ENCODE measurements around the gene DAB2. TPM values are rescaled to one million over a fixed set of nuclear protein-coding genes. Genes with fewer than 3 reads are reported as not detected.
A peak's percentile ranks its signal among the peaks of the same experiment; 100 is the strongest.

Gene DAB2
- total RNA-seq, 1 experiment from 2014 or later = 14.1 TPM

DNA sequence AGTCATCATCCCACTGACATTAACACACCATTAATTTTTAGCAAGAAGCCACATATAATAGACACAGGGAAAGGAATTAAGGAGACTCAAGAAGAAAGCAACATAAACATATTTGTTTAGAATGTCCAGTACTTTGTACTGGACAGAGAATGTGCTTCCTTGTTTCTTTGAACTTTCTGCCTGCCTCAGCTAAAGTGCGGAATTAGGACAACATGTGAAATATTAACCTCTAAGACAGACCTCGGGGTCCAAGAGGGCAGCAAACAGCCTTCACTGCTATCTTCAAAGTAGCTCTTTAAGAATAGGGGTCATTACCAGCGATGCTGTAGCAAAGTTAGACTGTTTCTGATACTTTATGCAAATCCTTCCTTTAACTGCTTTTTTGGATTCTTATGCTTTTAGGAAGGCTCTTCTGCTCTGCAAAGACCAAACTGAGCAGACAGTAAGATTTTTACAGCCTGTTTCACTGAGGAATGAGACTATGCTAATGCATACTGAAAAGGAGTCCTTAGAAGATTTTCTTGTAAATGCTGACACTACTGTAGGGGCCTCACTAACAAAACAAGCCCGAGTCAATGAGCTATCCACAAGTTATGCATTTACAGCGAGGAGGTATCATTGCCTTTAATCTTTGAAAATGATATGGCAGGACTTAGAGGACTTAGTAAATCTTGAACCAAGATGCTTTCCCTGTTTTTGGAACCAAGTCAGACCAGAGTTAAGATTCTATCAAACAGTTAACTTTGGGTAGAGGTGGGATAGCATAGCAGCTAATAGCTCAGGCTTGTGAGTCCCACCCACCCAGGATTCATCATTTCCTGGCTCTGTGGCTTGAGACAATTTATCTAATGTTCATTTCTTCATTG, 23.8 kb downstream of the DAB2 start:
- DNase-seq (no peak), ATAC-seq (no peak)
- Histone ChIP-seq H3K9ac (ENCODE audit: low read length) (no peak overlapping the region), H3K27ac (ENCODE audit: low read length) (no peak overlapping the region), H3K9me2 (replicated peaks; ENCODE audit: low read length) (no peaks in the 10 kb centered on the region), H3K4me3 (ENCODE audit: low read length) (no peak overlapping the region), H3F3A (ENCODE audit: low read length, unreplicated experiment) (no peaks in the 10 kb centered on the region), H2AFZ (ENCODE audit: low read length) (no peak overlapping the region), H3K27me3 (ENCODE audit: low read length) (no peaks in the 10 kb centered on the region), H3K79me2 (ENCODE audit: low read length) (peaks cover 13% of the 10 kb centered on the region), H4K20me1 (ENCODE audit: low read length) (no peaks in the 10 kb centered on the region), H3K36me3 (ENCODE audit: low read depth, low read length) (no peaks in the 10 kb centered on the region), H3K4me2 (ENCODE audit: low read length) (no peak overlapping the region), H3K4me1 (ENCODE audit: insufficient read depth, low read length) (peaks cover 22% of the 10 kb centered on the region), H3K9me3 (ENCODE audit: low read length) (no peaks in the 10 kb centered on the region)
- intact Hi-C loops (cut with micrococcal nuclease) = no loop called here
- no peak for TF ChIP-seq EZH2phosphoT487 (IDR thresholded peaks at IDR 0.05; ENCODE audit: borderline replicate concordance, low read length)
- TF ChIP-seq EZH2 (IDR thresholded peaks at IDR 0.05; ENCODE audit: low read length, unreplicated experiment) = no peak
- TF ChIP-seq CTCF (conservative IDR thresholded peaks at IDR 0.05; ENCODE audit: low read depth, low read length) = no peak
- CTCF ChIA-PET = interaction anchor here (0.5 to 0.7 kb wide), 2 partner anchors 396 to 932 kb away, joined by 5 to 8 read pairs; no protein-coding TSS in a partner anchor
- POLR2A ChIA-PET (ENCODE audit: unreplicated experiment) = no interaction called here
- BruUV-seq (replicated peaks) = no TSS peak

GRCh38 chr5:39399135-39400036, 25.4 kb downstream of the DAB2 start:
- Histone ChIP-seq H3K79me2 (ENCODE audit: low read length) (peaks cover 13% of the 10 kb centered on the region), H3K9ac (ENCODE audit: low read length) (no peak overlapping the region; the same call in 1 of the 2 replicates), H3K27ac (ENCODE audit: low read length) (peak overlapping the region; percentile 61), H3K9me2 (replicated peaks; ENCODE audit: low read length) (no peaks in the 10 kb centered on the region), H4K20me1 (ENCODE audit: low read length) (no peaks in the 10 kb centered on the region), H2AFZ (ENCODE audit: low read length) (no peak overlapping the region), H3K4me1 (ENCODE audit: insufficient read depth, low read length) (peaks cover 37% of the 10 kb centered on the region), H3K36me3 (ENCODE audit: low read depth, low read length) (no peaks in the 10 kb centered on the region), H3K9me3 (ENCODE audit: low read length) (no peaks in the 10 kb centered on the region), H3K27me3 (ENCODE audit: low read length) (no peaks in the 10 kb centered on the region), H3K4me2 (ENCODE audit: low read length) (peak overlapping the region; percentile 39), H3K4me3 (ENCODE audit: low read length) (no peak overlapping the region), H3F3A (ENCODE audit: low read length, unreplicated experiment) (no peaks in the 10 kb centered on the region)
- no peak for TF ChIP-seq CTCF (conservative IDR thresholded peaks at IDR 0.05; ENCODE audit: low read depth, low read length)
- no peak for TF ChIP-seq EZH2 (IDR thresholded peaks at IDR 0.05; ENCODE audit: low read length, unreplicated experiment)
- no peak for TF ChIP-seq EZH2phosphoT487 (IDR thresholded peaks at IDR 0.05; ENCODE audit: borderline replicate concordance, low read length)
- peak; percentile 95 for ATAC-seq
- intact Hi-C loops (cut with micrococcal nuclease) = loop anchor here (1.0 kb wide), 1 partner anchor 12 kb away; no protein-coding TSS in a partner anchor
- ChIA-PET POLR2A (ENCODE audit: unreplicated experiment) (interaction anchor here (0.6 kb wide), 2 partner anchors 24 to 25 kb away, joined by 3 to 4 read pairs; no protein-coding TSS in a partner anchor), CTCF (interaction anchor here (0.6 to 0.9 kb wide), 3 partner anchors 23 to 405 kb away, joined by 3 to 5 read pairs (median 4); partner anchors contain the start of gene DAB2)
- BruUV-seq (replicated peaks) = no TSS peak
- DNase-seq = peak; percentile 98
